GM12864 (cell line): ENCODE data around the gene PCED1B.

Source experiments
- DNase-seq: peaks from one replicate; pipeline ENCODE4 v3.0.0-alpha.2; 2011; ENCODE audit warnings: low read depth
- H3K4me3 ChIP-seq: 2 replicates; pipeline ENCODE4 v1.5.1; 2011; ENCODE audit warnings: mild to moderate bottlenecking, low read depth, low read length, control low read depth
- CTCF ChIP-seq: IDR thresholded peaks from 2 replicates; pipeline ENCODE4 v1.5.1; 2011; ENCODE audit warnings: low read depth, mild to moderate bottlenecking, moderate library complexity, low read length, control low read depth, inconsistent platforms; ENCODE audit errors: missing control alignments

The PCED1B gene

GRCh38 chr12:47242426-47242825 lies 163.0 kb downstream of the PCED1B start:
- DNase-seq, result no peak
- no peak for TF ChIP-seq CTCF
- no peak overlapping the region for H3K4me3 ChIP-seq

GRCh38 chr12:47244835-47245234 lies 165.4 kb downstream of the PCED1B start:
- DNase-seq, result no peak
- TF ChIP-seq CTCF, result no peak
- H3K4me3 ChIP-seq, result no peak overlapping the region

GRCh38 chr12:47245623-47246022 lies 166.2 kb downstream of the PCED1B start:
- H3K4me3 ChIP-seq, result no peak overlapping the region
- TF ChIP-seq CTCF, result no peak
- DNase-seq, result no peak

GRCh38 chr12:47247418-47247817 lies 168.0 kb downstream of the PCED1B start:
- no peak for TF ChIP-seq CTCF
- no peak overlapping the region for H3K4me3 ChIP-seq
- DNase-seq, result no peak

GRCh38 chr12:47249082-47249481 lies 169.7 kb downstream of the PCED1B start:
- DNase-seq, result no peak
- no peak for TF ChIP-seq CTCF
- no peak overlapping the region for H3K4me3 ChIP-seq

- no peak for TF ChIP-seq CTCF
- H3K4me3 ChIP-seq, result no peak overlapping the region
- no peak for DNase-seq
Observed at GRCh38 chr12:47249719-47250357, 170.4 kb downstream of the PCED1B start.

GRCh38 chr12:47251919-47252318 lies 172.5 kb downstream of the PCED1B start:
- DNase-seq, result no peak
- TF ChIP-seq CTCF, result no peak

More at GRCh38 chr12:47251919-47252318, 172.5 kb downstream of the PCED1B start:
- no peak overlapping the region for H3K4me3 ChIP-seq
